Skeletal muscle tissue (tissue), 4 donors: Measurements from ENCODE around the gene WDR18. TPM values are rescaled to one million over a fixed set of nuclear protein-coding genes. Genes with fewer than 3 reads are reported as not detected.

Experiments
- H3K27ac ChIP-seq: one replicate; pipeline ENCODE4 v1.7.0; 2013; ENCODE audit warnings: mild to moderate bottlenecking, low read depth, low read length, inconsistent platforms
- H3K27me3 ChIP-seq, 3 donors: one replicate each; pipeline ENCODE4 v1.7.0; 2013; ENCODE audit warnings: low read length in 3 of 3; ENCODE audit not compliant: control insufficient read depth in 3 of 3, insufficient read depth in 3 of 3
- H3K36me3 ChIP-seq, 3 donors: one replicate each; pipeline ENCODE4 v1.7.0; 2013; ENCODE audit warnings: low read length in 3 of 3; ENCODE audit not compliant: control insufficient read depth in 3 of 3, insufficient read depth in 3 of 3
- H3K4me1 ChIP-seq, 3 donors: one replicate each; pipeline ENCODE4 v1.7.0; 2013; ENCODE audit warnings: low read length in 3 of 3, mild to moderate bottlenecking in 3 of 3; ENCODE audit not compliant: control insufficient read depth in 3 of 3, insufficient read depth in 3 of 3
- H3K4me3 ChIP-seq, 3 donors: one replicate each; pipeline ENCODE4 v1.7.0; 2013; ENCODE audit warnings: low read length in 3 of 3
- H3K9ac ChIP-seq, 3 donors: one replicate each; pipeline ENCODE4 v1.7.0; 2013; ENCODE audit warnings: low read length in 3 of 3, mild to moderate bottlenecking in 3 of 3, moderate library complexity in 2 of 3, low read depth in 1 of 3
- H3K9me3 ChIP-seq, 3 donors: one replicate each; pipeline ENCODE4 v1.7.0; 2013; ENCODE audit warnings: low read length in 3 of 3; ENCODE audit not compliant: control insufficient read depth in 3 of 3
- total RNA-seq: library from RNA; depleted of rRNA; stranded (reverse); fragments of >200 nt; gene quantifications from one replicate; pipeline ENCODE4 v1.2.3, GENCODE V29; 2014
- donor health status: Osteomylitis.

WDR18 gene
- total RNA-seq, 1 donor from 2014 or later = 35.5 TPM

GRCh38 chr19:1006711-1007398 lies 22.7 kb downstream of the WDR18 start:
- H3K9ac ChIP-seq = no peak overlapping the region
- no peaks in the 10 kb centered on the region for H3K4me1 ChIP-seq
- no peaks in the 10 kb centered on the region for H3K9me3 ChIP-seq
- no peak overlapping the region for H3K4me3 ChIP-seq
- H3K27me3 ChIP-seq = peaks cover 14 to 23% (median 18%) of the 10 kb centered on the region in 3 donors
- H3K36me3 ChIP-seq = peaks cover 3 to 19% (median 9%) of the 10 kb centered on the region in 3 donors
- H3K27ac ChIP-seq = no peak overlapping the region

DNA sequence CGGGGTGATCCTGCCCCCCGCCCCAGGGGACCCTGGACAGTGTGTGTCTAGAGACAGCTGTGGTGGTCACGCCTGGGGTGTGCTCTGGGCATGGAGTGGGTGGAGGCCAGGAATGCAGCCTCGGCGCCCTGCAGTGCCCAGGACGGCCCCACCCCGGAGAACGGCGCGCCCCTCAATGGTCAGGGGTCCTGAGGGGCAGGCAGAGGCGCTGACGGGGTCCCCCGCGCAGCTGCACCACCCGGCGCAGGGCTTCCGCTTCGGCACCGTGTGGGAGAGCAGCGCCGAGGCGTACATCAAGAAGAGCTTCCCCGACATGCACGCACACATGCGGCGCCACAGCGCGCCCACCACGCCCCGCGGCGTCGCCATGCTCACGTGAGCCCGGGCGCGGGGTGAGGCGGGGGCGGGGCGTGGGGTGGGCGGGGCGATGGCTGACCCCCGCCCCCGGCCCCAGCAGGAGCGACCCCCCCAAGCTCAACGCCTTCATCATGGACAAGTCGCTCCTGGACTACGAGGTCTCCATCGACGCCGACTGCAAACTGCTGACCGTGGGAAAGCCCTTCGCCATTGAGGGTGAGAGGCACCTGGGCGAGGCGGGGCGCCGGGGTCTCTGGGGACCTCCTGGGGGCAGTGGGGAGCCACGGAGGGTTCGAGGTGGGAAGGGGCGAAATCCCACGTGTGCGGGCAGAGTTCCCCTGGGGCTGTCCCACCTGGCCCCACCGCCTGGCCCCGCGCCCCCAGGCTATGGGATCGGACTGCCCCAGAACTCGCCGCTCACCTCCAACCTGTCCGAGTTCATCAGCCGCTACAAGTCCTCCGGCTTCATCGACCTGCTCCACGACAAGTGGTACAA lies 23.5 kb downstream of the WDR18 start:
- H3K9me3 ChIP-seq = no peaks in the 10 kb centered on the region
- H3K27me3 ChIP-seq = peaks cover 10 to 19% (median 14%) of the 10 kb centered on the region in 3 donors
- peaks cover 3 to 22% (median 9%) of the 10 kb centered on the region in 3 donors for H3K36me3 ChIP-seq
- no peaks in the 10 kb centered on the region for H3K4me1 ChIP-seq
- H3K4me3 ChIP-seq = no peak overlapping the region
- H3K27ac ChIP-seq = no peak overlapping the region
- no peak overlapping the region for H3K9ac ChIP-seq

GRCh38 chr19:1008268-1009040 lies 24.3 kb downstream of the WDR18 start:
- peaks cover 10 to 28% (median 15%) of the 10 kb centered on the region in 3 donors for H3K36me3 ChIP-seq
- H3K9me3 ChIP-seq = no peaks in the 10 kb centered on the region
- H3K27ac ChIP-seq = no peak overlapping the region
- peaks cover 6 to 11% (median 8%) of the 10 kb centered on the region in 3 donors for H3K27me3 ChIP-seq
- no peaks in the 10 kb centered on the region for H3K4me1 ChIP-seq
- no peak overlapping the region for H3K9ac ChIP-seq
- no peak overlapping the region for H3K4me3 ChIP-seq

- no peaks in the 10 kb centered on the region for H3K9me3 ChIP-seq
- no peak overlapping the region for H3K4me3 ChIP-seq
- H3K36me3 ChIP-seq = peaks cover 15 to 36% (median 15%) of the 10 kb centered on the region in 3 donors
- peaks cover 0 to 3% (median 0%) of the 10 kb centered on the region in 3 donors for H3K27me3 ChIP-seq
- H3K4me1 ChIP-seq = no peaks in the 10 kb centered on the region
- no peak overlapping the region for H3K9ac ChIP-seq
- H3K27ac ChIP-seq = no peak overlapping the region
These were observed 25.2 kb downstream of the WDR18 start for GRCh38 chr19:1009041-1009980.

- no peaks in the 10 kb centered on the region for H3K9me3 ChIP-seq
- peaks cover 15 to 36% (median 15%) of the 10 kb centered on the region in 3 donors for H3K36me3 ChIP-seq
- H3K27ac ChIP-seq = no peak overlapping the region
- H3K4me3 ChIP-seq = no peak overlapping the region
- H3K27me3 ChIP-seq = no peaks in the 10 kb centered on the region
- peaks cover 2 to 7% (median 5%) of the 10 kb centered on the region in 3 donors for H3K4me1 ChIP-seq
- no peak overlapping the region for H3K9ac ChIP-seq
These were observed 25.9 kb downstream of the WDR18 start for GRCh38 chr19:1009981-1010538.

GRCh38 chr19:1010586-1011510 lies 26.7 kb downstream of the WDR18 start:
- Histone ChIP-seq H3K36me3 (peaks cover 15 to 36% (median 15%) of the 10 kb centered on the region in 3 donors), H3K4me1 (peaks cover 10 to 15% (median 13%) of the 10 kb centered on the region in 3 donors), H3K9me3 (no peaks in the 10 kb centered on the region), H3K4me3 (no peak overlapping the region), H3K27ac (no peak overlapping the region), H3K9ac (no peak overlapping the region), H3K27me3 (no peaks in the 10 kb centered on the region)

DNA sequence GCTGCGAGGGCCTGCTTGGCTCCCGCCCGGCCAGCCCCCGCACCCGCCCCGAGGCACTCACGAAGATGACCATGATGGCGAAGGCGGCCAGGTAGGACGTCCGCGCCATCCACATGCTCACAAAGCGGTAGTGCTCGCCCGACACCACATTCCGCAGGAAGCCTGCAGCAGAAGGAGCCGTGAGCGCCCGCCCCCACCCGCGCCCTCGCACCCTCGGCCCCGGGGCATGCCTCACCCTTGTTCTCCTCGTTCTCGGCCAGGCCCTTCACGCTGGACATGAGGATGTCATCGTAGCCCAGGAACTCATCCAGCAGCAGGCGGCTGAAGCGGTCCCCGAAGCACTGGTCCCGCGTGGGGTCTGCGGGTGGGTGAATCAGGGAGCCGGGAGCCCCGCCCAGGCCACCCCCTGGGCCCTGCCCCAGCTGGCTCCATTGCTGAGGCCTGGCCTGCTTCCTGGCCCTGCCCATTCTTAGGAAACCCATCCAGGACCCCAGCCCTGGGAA lies 27.7 kb downstream of the WDR18 start:
- Histone ChIP-seq H3K9me3 (no peaks in the 10 kb centered on the region), H3K27ac (no peak overlapping the region), H3K9ac (no peak overlapping the region), H3K4me3 (no peak overlapping the region), H3K4me1 (peaks cover 18 to 25% (median 23%) of the 10 kb centered on the region in 3 donors), H3K27me3 (no peaks in the 10 kb centered on the region), H3K36me3 (peaks cover 15 to 36% (median 15%) of the 10 kb centered on the region in 3 donors)

- peaks cover 23 to 29% (median 27%) of the 10 kb centered on the region in 3 donors for H3K4me1 ChIP-seq
- no peak overlapping the region for H3K9ac ChIP-seq
- H3K27ac ChIP-seq = no peak overlapping the region
- no peaks in the 10 kb centered on the region for H3K27me3 ChIP-seq
- peaks cover 15 to 36% (median 15%) of the 10 kb centered on the region in 3 donors for H3K36me3 ChIP-seq
- no peak overlapping the region for H3K4me3 ChIP-seq
- no peaks in the 10 kb centered on the region for H3K9me3 ChIP-seq
These were observed 28.2 kb downstream of the WDR18 start for GRCh38 chr19:1012334-1012733.
